Superior temporal gyrus (tissue), 1 donor: ENCODE data around the gene LRP1B.

Source experiments
- DNase-seq: peaks from one replicate; pipeline ENCODE4 v3.0.0-alpha.2; 2016; ENCODE audit errors: extremely low spot score

Gene LRP1B

DNA sequence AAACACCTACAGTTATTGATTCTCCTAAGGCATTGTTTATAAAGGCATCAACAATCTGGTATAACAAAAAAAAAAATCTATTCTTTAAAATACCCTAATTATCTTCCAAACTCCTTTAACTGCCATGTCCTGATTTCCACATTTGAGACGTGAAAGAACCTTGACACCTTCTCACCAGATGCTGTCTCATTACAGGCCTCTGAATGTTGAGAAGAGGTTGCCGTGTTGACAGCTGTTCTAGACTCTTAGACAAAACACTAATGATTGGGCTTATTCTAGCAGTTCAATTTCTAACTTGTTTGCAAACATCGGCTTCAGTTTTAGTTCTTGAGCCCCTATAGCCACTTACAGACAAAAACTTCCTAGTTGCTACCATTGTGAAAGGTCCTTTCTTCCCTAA is 988.8 kb downstream of the LRP1B start:
- DNase-seq = no peak

DNA sequence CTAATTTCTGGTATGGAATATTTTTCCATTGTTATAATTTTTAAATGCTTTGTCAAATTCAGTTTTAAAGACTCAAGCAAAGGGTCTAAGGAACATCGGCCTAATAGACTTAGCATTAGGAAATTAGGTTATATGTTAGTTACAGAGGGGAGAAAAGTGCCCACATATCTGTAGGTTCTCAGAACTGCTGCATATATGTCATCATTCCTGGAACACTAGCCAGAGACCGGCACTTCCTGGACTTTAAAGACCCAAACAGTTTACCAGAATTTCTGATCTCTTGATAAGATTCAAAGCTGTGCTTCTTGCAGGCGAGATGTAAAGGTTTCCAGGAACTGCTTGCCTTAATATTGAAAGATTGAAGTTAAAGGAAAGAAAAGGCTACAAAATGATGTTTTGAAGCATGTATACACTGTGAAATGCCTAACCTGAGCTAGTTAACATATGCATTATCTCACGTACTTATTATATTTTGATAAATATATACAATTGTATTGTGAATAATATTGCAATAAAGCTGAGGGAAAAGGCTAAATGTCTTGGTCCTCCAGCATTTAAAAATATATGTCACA is 993.6 kb downstream of the LRP1B start:
- no peak for DNase-seq

DNA sequence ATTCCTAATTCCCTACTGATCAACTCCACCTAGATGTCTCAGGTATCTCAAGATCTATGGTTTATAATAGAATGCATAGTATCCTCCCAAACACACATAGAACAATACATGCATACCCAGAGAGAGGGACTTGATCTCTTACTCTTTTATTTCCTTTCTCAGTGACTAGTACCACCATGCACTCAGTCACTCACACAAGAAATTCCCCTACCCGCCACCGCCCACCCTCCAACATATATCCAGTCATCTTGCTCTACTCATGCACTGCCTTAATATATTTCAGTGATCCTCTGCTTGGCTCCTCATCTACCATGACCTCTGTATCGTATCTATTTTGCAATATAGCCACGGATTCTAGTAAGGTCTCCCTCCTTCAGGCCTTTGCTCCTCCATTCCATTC is 996.9 kb downstream of the LRP1B start:
- DNase-seq = no peak

DNA sequence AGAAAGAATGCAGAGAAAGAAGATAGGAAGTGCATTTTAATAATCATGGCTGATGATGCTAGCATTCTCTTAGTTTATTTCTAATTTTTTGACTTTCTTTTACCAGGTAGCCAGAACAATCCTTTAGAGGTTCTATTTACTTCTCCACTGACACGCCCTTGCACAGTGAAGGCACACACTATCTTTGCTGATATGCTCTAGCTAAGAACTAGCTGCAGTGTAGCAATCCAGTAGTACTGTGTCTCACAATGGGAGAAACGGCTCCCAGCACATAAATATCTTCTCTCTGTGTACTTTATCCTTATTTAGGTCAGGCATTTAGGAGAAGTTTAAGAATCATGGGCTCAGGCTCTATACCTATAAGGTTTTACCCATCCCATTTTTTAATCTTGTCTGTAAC is 1005.4 kb downstream of the LRP1B start:
- DNase-seq = no peak

DNA sequence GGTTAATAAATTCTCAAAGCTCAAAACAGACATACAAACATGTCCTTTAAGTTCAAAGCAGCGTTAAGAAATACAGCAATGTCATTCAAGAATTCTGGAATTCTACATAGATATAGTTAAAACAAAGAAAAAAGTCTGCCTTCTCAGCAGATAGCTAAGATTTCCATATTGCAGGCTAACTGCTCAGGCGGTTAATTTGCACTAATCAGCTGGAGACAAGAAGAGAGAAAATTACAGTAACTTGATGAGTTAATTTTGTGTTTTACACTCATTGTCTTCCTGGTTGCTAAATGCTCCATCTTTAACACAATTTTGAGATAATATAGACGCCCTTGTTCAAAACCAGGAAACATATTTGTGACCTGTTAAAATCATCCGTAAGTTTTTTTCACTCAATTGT is 1012.0 kb downstream of the LRP1B start:
- no peak for DNase-seq

DNA sequence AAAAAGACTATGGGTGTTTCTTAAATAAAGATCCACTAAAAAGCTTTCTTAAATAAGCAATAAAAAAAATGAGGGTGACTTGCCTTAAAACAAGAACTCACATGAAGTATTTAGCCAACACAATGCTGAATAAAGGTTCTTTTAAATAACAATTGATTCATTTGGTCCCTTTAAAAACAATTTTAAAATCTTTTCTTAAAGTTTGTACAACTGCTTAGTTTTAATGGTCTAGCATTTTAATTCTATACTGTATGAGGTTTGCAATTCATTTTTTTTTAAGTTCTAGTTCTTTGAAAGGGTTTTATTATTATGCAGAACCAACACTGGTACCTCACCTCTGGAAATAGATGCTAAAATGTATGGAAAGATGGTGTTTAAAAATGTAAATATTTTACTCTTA is 1017.5 kb downstream of the LRP1B start:
- DNase-seq = no peak

DNA sequence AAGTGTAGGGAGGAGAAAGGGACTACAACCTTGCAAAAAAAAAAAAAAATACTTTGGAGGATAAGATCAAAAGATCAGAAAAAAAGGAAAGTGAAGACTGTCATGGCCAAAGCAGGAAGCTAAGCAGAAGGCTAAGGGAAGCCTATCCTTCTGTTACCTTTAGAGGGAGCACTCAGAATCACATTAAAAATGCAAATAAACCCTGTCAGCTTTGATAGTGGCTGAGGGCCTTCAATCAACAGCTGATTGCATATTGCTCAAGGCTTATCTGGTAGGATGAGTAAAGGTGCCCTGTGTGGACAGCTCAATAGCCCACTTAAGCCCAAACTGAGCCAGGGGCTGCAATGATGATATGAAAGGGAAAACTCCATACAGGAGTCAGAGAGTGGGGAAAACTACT is 1021.2 kb downstream of the LRP1B start:
- DNase-seq = no peak

DNA sequence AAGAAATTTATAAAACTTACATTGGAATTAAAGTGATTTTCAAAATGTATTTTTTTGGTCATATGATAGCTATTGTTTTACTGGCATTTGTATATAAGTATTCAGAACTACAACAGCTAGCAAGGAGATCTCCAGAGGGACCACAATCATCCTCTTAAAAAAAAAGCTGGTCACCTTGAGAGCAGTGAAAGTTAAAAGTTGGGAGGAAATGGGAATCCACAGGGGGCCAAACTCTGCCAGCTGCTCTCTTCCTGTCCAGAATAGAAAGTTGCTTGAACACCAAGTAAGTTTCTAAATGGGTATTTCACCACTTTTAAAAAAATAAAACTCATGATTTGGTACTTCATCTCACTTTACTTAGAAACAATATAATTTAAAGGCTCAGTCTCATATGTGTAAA is 1025.1 kb downstream of the LRP1B start:
- no peak for DNase-seq

DNA sequence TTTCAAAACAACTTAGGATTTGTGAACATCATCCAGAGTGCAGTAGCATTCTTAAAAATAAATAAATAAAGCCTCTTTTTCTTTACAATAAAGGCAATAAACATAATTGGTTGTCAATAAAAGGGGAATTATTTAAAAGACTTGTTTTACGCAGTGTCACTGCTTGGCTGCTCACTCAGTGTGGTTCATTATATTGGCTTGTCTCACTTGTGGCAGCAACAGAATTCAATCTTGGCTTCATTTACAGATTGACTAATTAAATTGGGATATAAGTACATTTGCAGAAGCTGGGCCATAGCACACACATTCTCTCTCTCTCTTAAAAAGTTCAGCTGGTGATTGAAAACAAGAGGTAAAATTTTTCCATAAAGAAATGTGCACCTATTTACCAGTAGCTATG is 1027.6 kb downstream of the LRP1B start:
- DNase-seq = no peak

DNA sequence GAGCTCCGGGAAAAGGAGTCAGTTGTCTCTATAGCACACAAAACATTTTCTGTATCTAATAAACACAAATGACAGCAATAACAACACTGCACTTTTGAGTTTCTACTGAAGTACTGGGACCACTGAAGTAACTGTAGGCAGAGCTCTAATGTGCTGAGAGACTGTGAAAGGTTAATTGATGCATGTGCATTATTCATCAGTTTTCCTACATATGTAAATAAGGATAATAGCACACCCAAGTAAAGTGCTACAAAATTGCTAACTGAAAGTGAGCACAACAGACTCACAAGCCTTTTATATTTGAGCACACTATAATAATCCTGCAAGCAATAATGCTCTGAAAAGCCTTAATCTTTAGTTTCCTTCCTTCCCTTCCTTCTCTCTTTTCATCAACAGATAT is 1051.6 kb downstream of the LRP1B start:
- no peak for DNase-seq

DNA sequence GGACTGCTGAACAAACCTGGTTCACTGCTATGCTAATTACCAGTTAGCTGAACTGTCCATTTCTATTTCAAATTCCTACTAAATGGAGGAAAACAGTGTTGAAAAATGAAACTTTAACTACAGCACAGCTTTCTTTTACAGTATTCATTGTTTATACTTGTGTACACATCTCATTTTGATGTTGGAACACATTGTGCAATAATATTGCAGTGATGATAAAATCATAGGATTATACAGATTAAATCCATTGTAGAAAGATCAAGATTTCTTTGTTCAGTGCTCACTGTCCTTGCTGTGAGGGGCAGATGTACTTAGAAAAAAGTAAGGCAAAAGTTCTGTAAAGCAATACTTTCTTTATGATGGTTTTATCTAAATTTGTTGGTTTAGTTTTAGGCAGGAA is 1055.1 kb downstream of the LRP1B start:
- no peak for DNase-seq

DNA sequence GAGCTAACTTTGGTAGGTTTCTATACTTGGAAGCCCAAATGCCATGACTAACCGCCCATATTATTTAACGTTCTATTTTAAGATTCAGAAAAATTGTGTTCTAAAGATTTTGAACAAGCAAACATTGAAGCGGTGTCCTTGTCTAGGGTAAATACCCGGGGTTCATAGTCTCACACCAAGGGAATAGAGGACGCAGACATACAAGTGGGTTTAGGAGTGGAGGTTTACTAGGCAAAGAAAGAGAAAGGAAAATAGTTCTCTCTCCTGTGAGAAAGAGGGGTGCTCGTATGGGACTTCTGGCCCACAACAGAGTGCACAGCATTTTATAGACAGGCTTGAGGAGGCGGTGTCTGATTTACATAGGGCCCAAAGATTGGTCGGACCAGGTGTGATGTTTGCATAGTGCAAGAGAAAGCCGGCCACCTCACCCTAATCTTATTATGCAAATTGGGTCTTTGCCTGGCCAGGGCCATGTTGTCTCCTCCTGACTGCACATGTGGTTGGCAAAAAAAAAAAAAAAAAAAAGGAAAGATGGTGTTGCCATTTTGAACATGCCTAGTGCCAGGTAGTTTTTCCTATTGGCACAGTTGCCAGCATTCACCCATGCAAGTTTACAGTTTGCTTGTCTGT is 1062.6 kb downstream of the LRP1B start:
- DNase-seq = no peak

DNA sequence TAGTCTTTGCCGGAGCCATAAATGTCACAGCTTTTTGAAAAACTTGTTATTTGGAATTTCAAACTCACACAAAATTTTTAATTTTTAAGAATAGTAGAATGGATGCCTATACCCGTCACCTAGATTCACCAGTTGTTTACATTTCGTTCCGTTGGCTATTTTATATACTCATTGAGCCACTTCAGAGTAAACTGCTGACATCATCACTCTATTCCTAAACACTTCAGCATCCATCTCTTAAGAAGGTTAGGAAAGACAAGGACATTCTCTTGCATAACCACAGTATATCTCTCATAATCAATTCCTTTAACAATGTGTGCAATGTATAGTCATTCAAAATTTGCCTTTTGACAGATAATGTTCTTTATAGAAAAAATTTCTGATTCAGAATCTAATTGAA is 1065.8 kb downstream of the LRP1B start:
- DNase-seq = no peak

DNA sequence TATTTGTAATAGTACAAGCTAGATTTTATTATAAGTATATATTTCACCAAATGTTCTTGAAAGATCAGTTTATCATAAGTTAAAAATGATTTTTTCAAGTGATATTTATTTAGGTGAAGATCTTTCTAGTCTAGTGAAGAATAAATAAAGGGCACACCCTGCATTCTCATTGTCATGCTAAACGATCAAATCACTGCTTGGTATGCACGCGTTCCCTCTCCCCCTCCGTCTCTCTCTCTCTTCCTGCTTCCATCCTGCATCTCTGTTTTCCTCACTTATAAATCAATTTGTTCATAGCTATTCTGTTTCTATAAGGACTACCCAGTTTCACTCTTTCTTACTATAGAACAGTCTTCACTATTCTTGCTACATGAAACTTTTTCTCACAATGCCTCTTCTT is 1067.4 kb downstream of the LRP1B start:
- no peak for DNase-seq

DNA sequence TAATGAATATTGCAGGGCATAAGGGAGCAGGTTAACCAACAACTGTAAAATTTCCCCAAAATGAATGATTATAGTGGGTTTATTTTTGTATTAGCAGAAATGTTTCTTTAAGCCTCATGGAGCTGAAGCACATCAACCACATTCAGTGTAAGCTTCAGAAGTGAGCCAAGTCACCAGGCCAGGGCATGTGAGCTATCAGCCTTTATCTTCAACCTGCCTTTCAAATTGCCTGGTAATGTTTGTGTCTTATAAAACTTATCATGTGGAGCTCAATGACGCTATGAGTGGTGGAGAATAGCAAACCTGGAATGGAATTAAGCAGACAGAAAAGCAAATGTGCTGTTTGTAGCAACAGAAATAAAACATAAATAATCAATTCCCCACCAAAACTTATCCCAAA is 1068.4 kb downstream of the LRP1B start:
- DNase-seq = no peak

DNA sequence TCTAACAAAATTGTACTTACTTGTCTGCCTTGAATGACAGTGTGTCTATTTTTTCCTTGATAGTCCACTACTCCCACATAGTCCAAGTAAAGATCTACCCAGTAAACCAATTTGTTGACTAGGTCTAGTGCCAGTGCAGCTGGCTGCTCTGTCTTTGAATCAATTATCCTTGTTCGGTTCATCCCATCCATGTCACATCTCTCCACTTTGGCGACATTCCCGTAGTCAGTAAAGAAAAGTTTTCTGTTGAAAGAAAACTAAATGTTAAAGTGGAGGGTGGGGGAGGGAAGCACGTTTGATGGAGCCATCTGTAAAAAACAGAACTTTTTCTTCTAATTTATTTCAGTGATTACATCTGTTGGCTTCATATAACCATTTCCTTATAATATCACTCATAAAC is 1068.8 kb downstream of the LRP1B start:
- DNase-seq = no peak

DNA sequence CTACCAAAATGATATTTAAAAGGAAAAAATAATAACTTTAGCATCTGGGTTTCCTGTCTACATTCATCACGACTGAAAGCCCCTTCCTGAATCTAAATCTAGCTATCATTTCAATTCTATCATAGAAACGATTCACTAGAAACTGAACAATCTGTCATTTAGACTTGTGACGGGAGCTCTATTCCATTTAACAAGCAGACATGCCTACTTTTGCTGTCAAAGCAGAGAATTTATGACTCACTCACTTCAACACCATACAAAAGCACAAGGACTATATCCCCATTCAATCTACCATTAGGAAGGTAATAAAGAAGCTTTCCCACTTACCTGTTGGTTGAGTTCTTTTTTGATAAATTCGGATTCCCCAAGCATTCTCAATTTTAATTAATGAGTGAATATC is 1072.3 kb downstream of the LRP1B start:
- no peak for DNase-seq

DNA sequence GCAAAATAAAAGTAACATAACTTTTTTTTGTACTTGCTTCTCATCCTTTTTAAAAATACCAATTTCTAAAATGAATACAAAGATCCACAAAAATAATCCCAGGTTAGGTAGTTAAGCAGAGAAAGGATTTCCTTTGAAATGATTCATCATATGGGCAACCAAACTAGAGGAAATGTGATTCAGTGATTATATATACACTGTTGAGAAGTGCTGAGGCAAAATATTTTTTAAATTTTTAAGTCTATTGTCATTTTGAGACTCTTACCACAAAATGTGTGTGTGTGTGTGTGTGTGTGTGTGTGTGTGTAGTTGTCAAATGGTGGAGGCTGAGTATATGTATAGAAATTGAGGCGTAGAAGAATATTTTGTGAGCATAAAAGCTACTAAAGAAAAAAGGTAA is 1075.3 kb downstream of the LRP1B start:
- no peak for DNase-seq

DNA sequence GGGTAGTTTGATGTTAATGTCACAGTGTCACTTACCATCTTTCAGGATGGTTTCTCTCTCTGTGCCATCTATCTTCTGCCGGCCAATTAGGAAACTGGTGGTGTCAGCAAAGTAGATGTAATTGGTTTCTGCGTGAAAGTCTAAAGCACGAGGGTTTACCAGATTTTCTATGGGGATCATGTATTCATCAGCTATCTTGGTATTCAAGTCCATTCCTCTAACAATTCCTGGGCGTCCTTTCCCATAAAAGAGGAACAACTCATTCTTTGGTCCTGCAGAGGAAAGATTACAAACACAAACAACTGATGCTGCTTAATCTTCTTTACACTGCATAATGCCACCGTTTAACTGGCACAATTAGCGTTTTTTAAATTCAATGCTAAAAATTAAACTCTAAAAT is 1081.9 kb downstream of the LRP1B start:
- no peak for DNase-seq

DNA sequence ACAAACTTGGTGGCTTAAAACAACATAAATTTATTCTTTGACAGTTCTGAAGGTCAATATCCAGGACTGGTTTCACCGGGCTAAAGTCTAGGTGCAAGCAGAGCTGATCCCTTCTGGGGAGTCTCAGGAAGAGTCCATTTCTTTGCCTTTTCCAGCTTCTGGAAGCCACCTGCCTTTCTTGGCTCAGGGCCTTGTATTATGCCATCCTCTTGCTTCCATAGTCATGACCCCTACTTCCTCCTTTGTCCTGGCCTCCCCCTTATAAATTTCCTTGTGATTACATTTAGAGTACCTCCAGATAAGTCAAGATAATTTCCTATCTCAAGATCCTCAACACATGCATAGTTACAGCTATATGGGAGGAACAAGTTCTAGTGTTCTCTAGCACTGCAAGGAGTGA is 1089.5 kb downstream of the LRP1B start:
- no peak for DNase-seq

DNA sequence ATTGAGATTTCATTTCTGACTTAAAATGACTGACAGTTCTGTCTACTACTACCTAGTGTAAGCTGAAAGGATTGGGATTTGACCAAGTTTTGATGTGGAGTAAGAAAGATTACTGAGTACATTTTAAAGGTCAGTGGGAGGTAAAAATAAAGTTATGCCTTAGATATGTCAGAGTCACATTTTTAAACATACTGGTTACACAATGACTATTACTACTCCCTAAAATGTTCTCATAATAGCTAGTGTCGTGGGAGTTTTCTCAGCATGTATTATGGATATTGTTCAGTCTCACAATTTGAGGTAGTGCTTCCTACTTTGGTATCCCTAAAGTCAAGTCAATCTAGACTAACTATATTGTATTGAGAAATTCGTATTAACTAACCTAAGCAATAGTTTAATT is 1092.5 kb downstream of the LRP1B start:
- no peak for DNase-seq

DNA sequence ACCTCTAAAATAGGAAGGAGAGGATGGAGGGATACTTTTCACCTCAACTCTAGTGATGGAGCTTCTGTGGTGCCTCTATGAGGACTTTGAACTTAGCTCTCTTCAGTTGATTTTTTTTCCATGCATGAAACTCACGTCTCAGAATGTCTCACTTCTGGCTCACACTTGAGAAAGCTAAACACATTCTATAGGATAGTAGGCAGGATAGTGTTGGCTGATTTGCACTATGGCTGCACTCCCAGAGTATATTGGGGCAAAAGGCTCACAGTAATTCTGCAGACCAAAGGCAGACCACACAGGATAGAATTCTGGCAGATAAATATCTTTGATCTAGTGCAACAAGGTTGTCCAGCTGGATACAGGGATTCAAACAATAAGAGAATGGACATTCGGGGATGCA is 1093.5 kb downstream of the LRP1B start:
- DNase-seq = no peak

DNA sequence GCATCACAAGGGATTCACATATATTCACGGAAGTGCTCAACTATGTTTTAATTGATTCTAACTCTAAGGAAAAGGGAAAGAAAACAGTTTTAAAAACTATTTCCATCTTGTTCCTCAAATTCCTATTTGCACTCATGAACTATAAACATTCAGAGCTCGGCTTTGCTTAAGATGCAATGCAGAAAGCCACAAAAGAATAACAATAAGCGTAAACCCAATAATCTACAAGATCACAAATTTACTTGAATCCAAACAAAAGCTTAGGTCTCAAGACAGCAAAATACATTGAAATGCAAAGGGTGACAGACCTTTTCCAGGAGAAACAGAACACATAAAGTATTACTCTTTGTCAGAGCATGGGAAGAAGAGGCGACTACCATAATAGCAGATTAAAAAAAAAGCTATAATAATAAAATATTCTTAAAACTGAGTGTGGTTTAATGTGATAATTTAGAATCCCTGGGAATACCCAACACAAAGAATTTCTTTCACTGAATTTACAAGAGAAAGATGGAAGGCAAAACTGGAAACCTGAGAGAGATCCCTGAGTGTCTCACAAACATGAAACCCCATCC is 1094.9 kb downstream of the LRP1B start:
- DNase-seq = no peak
